ENCODE results near the gene HCLS1. TPM values are rescaled to one million over a fixed set of nuclear protein-coding genes. Genes with fewer than 3 reads are reported as not detected.

HCLS1 gene
- polyA plus RNA-seq, 1 donor (not counting 4 experiments of a cell fraction or from before 2014, with no cell fraction given), result 0.10 TPM

DNA sequence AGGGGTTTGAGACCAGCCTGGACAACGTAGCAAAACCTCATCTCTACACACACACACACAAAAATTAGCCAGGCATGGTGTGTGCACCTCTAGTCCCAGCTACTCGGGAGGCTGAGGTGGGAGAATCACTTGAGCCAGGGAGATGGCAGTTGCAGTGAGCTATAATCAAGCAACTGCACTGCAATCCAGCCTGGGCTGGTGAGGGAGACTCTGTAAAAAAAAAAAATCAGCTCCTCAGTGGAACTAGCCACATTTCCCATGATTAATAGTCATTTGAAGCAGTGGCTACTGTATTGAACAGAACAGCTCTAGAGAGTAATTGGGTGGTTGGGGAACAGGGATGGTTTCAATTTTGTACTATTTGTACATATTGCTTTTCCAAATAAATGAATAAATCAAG, 79.0 kb downstream of the HCLS1 start:
- no peak overlapping the region for H3K4me2 ChIP-seq (ENCODE audit: control insufficient read depth, extremely low read depth, insufficient read depth, low read depth, low read length)
- H3K36me3 ChIP-seq (ENCODE audit: control insufficient read depth in 2 of 2, extremely low read depth in 1 of 2, insufficient read depth in 2 of 2, low read length in 2 of 2), result no peaks in the 10 kb centered on the region
- H3K9ac ChIP-seq (ENCODE audit: control insufficient read depth, extremely low read depth, insufficient read depth, low read length), result no peak overlapping the region
- FAIRE-seq (no peak), DNase-seq (ENCODE audit: low read depth, low spot score) (no peak)
- TF ChIP-seq, protein P1, sequence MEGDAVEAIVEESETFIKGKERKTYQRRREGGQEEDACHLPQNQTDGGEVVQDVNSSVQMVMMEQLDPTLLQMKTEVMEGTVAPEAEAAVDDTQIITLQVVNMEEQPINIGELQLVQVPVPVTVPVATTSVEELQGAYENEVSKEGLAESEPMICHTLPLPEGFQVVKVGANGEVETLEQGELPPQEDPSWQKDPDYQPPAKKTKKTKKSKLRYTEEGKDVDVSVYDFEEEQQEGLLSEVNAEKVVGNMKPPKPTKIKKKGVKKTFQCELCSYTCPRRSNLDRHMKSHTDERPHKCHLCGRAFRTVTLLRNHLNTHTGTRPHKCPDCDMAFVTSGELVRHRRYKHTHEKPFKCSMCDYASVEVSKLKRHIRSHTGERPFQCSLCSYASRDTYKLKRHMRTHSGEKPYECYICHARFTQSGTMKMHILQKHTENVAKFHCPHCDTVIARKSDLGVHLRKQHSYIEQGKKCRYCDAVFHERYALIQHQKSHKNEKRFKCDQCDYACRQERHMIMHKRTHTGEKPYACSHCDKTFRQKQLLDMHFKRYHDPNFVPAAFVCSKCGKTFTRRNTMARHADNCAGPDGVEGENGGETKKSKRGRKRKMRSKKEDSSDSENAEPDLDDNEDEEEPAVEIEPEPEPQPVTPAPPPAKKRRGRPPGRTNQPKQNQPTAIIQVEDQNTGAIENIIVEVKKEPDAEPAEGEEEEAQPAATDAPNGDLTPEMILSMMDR (optimal IDR thresholded peaks at IDR 0.05 in 1 of 3, IDR thresholded peaks at IDR 0.05 in 1 of 3, conservative IDR thresholded peaks at IDR 0.05 in 1 of 3; ENCODE audit: extremely low read depth in 1 of 3, insufficient read depth in 2 of 3, low read length in 3 of 3), result no peak
- TF ChIP-seq EZH2 (IDR thresholded peaks at IDR 0.05; ENCODE audit: low read length), result no peak
- peaks cover 5% of the 10 kb centered on the region for H3K27me3 ChIP-seq (ENCODE audit: control insufficient read depth, extremely low read depth, insufficient read depth, low read length)
- no peaks in the 10 kb centered on the region for H4K20me1 ChIP-seq (ENCODE audit: control insufficient read depth, extremely low read depth, insufficient read depth, low read length)
- no peak overlapping the region for H3K27ac ChIP-seq (ENCODE audit: control insufficient read depth, insufficient read depth, low read length)
- no peaks in the 10 kb centered on the region for H3K9me3 ChIP-seq (ENCODE audit: control insufficient read depth, low read depth, low read length)
- no peaks in the 10 kb centered on the region for H3K4me1 ChIP-seq (ENCODE audit: control insufficient read depth, extremely low read depth, insufficient read depth, low read length)
- no peaks in the 10 kb centered on the region for H3K9me1 ChIP-seq (ENCODE audit: control insufficient read depth, extremely low read depth, insufficient read depth, low read length)
- dilution Hi-C loops (cut with MboI; ENCODE audit: extremely low pct_ligation_motif_present, low sequenced_read_pairs), result no loop called here
- H2AFZ ChIP-seq (ENCODE audit: control insufficient read depth, low read length), result no peak overlapping the region
- no peaks in the 10 kb centered on the region for H3K79me2 ChIP-seq (ENCODE audit: control insufficient read depth, insufficient read depth, low read length)
- no peak overlapping the region for H3K4me3 ChIP-seq (ENCODE audit: control insufficient read depth in 2 of 3, extremely low read depth in 1 of 3, insufficient read depth in 2 of 3, low read depth in 1 of 3, low read length in 3 of 3)

Small RNA genes lying within 50 kb of the gene (small RNA-seq; reads per million reads assigned to genes)
- 0 reads per million in 3 experiments for gene RNU4-62P (ENCODE audit: insufficient read length in 3 of 3, low read depth in 3 of 3, low replicate concordance in 1 of 3)

Other genes with a start within 250 kb of the HCLS1 start
- gene POLQ, start 114.9 kb downstream of the HCLS1 start, polyA plus RNA-seq, result 0.97 to 4.4 TPM (median 1.9 TPM) in 3 replicates
- not detected in 3 replicates for gene ARGFX, start 93.0 kb downstream of the HCLS1 start, polyA plus RNA-seq
- gene FBXO40, start 67.5 kb downstream of the HCLS1 start, polyA plus RNA-seq, result not detected in 3 replicates
- 10.8 to 21.9 TPM (median 21.7 TPM) in 3 replicates for gene GOLGB1, start 88.8 kb upstream of the HCLS1 start, polyA plus RNA-seq
- 6.7 to 14.7 TPM (median 8.7 TPM) in 3 replicates for gene IQCB1, start 174.2 kb upstream of the HCLS1 start, polyA plus RNA-seq
- 3.1 to 4.4 TPM (median 3.3 TPM) in 3 replicates for gene EAF2, start 174.3 kb upstream of the HCLS1 start, polyA plus RNA-seq
- gene SLC15A2, start 233.5 kb upstream of the HCLS1 start, polyA plus RNA-seq, result 1.6 to 3.4 TPM (median 2.6 TPM) in 3 replicates

All from keratinocyte (primary cell).